Neural progenitor cell (in vitro differentiated cells): ENCODE results near the gene CLEC1B. TPM values are rescaled to one million over a fixed set of nuclear protein-coding genes. Genes with fewer than 3 reads are reported as not detected.

Experiments
- DNase-seq: peaks from one replicate; pipeline ENCODE4 v3.0.0-alpha.2; 2016; ENCODE audit warnings: low spot score
- H2AFZ ChIP-seq: fragments of 200-600 bp; sonication (generic); replicated peaks from 2 replicates; pipeline ENCODE4 v1.6.1; 2016; ENCODE audit warnings: antibody characterized with exemption
- H3F3A ChIP-seq: fragments of 200-600 bp; sonication (generic); 2 replicates; pipeline ENCODE4 v1.6.1; 2016; ENCODE audit warnings: antibody characterized with exemption, low read depth
- H3K27ac ChIP-seq: fragments of 200-600 bp; sonication (generic); 2 replicates; pipeline ENCODE4 v1.5.1; 2016; ENCODE audit warnings: mild to moderate bottlenecking
- H3K27me3 ChIP-seq: fragments of 200-600 bp; sonication (generic); 2 replicates; pipeline ENCODE4 v1.6.1; 2016; ENCODE audit warnings: mild to moderate bottlenecking, moderate library complexity
- H3K36me3 ChIP-seq: fragments of 200-600 bp; sonication (generic); 2 replicates; pipeline ENCODE4 v1.5.1; 2016
- H3K4me1 ChIP-seq: fragments of 200-600 bp; sonication (generic); 2 replicates; pipeline ENCODE4 v1.6.1; 2016; ENCODE audit warnings: mixed run types
- H3K4me2 ChIP-seq: fragments of 200-600 bp; sonication (generic); 2 replicates; pipeline ENCODE4 v1.6.1; 2016
- H3K4me3 ChIP-seq: fragments of 200-600 bp; sonication (generic); 2 replicates; pipeline ENCODE4 v1.5.1; 2016
- H3K79me2 ChIP-seq: fragments of 200-600 bp; sonication (generic); 2 replicates; pipeline ENCODE4 v1.6.1; 2016; ENCODE audit warnings: low read depth
- H3K9ac ChIP-seq: fragments of 200-600 bp; sonication (generic); 2 replicates; pipeline ENCODE4 v1.6.1; 2016
- H3K9me3 ChIP-seq: fragments of 200-600 bp; sonication (generic); 2 replicates; pipeline ENCODE4 v1.5.1; 2016; ENCODE audit warnings: low read depth
- H4K20me1 ChIP-seq: fragments of 200-600 bp; sonication (generic); 2 replicates; pipeline ENCODE4 v1.6.1; 2016; ENCODE audit warnings: low read depth
- H3K27ac Mint-ChIP-seq: 3 replicates; pipeline ENCODE4 v1.8.0; 2021; ENCODE audit warnings: mixed read lengths
- H3K27me3 Mint-ChIP-seq: 2 replicates; pipeline ENCODE4 v1.8.0; 2022; ENCODE audit warnings: low read depth, mild to moderate bottlenecking, inconsistent platforms, moderate library complexity, mixed read lengths; ENCODE audit not compliant: insufficient read depth
- H3K36me3 Mint-ChIP-seq: 3 replicates; pipeline ENCODE4 v1.8.0; 2021; ENCODE audit warnings: mixed read lengths
- H3K4me1 Mint-ChIP-seq: 3 replicates; pipeline ENCODE4 v1.8.0; 2021; ENCODE audit warnings: mixed read lengths
- H3K4me3 Mint-ChIP-seq: 3 replicates; pipeline ENCODE4 v1.8.0; 2021; ENCODE audit warnings: mild to moderate bottlenecking, moderate library complexity, mixed read lengths
- H3K9me3 Mint-ChIP-seq: 3 replicates; pipeline ENCODE4 v1.8.0; 2020; ENCODE audit warnings: mixed read lengths
- EZH2 ChIP-seq: fragments of 200-600 bp; sonication (generic); IDR thresholded peaks from 2 replicates; pipeline ENCODE4 v1.6.1; 2017; ENCODE audit warnings: antibody characterized with exemption, mild to moderate bottlenecking, moderate library complexity
- EZH2phosphoT487 ChIP-seq: fragments of 200-600 bp; sonication (generic); IDR thresholded peaks from 2 replicates; pipeline ENCODE4 v1.6.1; 2017; ENCODE audit warnings: antibody characterized with exemption
- total RNA-seq: library from RNA; depleted of rRNA; stranded (reverse); fragments of >200 nt; gene quantifications from 2 replicates; pipeline ENCODE4 v1.2.3, GENCODE V29; 2015; ENCODE audit warnings: low replicate concordance
- TF ChIP-seq, protein P1 (sequence below): fragments of 200-600 bp; sonication (generic); IDR thresholded peaks from 2 replicates; pipeline ENCODE4 v1.5.1; 2017; ENCODE audit warnings: antibody characterized with exemption, mild to moderate bottlenecking

CLEC1B gene
- total RNA-seq, 1 donor from 2014 or later: not detected

DNA sequence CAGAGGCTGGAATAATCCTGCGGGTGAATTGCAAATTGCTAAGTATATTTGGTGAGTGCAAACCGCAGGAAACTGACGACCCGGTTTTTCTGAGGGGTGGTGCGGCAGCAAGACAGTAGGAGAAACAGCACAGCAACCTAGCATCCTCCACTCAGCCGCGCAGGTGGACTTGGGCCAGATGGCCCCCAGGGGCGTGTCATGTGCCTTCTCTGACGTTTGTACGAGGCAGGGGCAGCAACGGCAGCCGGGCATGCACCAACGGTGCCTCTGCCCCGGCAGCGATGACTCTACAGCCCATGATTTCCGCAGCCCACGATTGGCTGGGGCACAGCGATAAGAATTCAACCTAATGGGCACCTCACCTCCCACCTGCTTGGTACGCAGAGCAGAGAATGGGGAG lies 55.7 kb downstream of the CLEC1B start:
- Histone ChIP-seq H3F3A (no peaks in the 10 kb centered on the region), H3K36me3 (no peaks in the 10 kb centered on the region), H3K4me1 (no peaks in the 10 kb centered on the region), H3K79me2 (no peaks in the 10 kb centered on the region), H3K4me2 (no peak overlapping the region), H4K20me1 (no peaks in the 10 kb centered on the region), H3K9me3 (no peaks in the 10 kb centered on the region), H3K4me3 (no peak overlapping the region), H3K9ac (no peak overlapping the region), H3K27me3 (no peaks in the 10 kb centered on the region), H2AFZ (no peak overlapping the region), H3K27ac (no peak overlapping the region)
- H3K4me3 Mint-ChIP-seq: no peak overlapping the region
- no peak for DNase-seq
- TF ChIP-seq EZH2phosphoT487 (no peak), EZH2 (no peak)
- TF ChIP-seq, protein P1, sequence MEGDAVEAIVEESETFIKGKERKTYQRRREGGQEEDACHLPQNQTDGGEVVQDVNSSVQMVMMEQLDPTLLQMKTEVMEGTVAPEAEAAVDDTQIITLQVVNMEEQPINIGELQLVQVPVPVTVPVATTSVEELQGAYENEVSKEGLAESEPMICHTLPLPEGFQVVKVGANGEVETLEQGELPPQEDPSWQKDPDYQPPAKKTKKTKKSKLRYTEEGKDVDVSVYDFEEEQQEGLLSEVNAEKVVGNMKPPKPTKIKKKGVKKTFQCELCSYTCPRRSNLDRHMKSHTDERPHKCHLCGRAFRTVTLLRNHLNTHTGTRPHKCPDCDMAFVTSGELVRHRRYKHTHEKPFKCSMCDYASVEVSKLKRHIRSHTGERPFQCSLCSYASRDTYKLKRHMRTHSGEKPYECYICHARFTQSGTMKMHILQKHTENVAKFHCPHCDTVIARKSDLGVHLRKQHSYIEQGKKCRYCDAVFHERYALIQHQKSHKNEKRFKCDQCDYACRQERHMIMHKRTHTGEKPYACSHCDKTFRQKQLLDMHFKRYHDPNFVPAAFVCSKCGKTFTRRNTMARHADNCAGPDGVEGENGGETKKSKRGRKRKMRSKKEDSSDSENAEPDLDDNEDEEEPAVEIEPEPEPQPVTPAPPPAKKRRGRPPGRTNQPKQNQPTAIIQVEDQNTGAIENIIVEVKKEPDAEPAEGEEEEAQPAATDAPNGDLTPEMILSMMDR: no peak
- peaks cover 2% of the 10 kb centered on the region for H3K27me3 Mint-ChIP-seq
- no peaks in the 10 kb centered on the region for H3K36me3 Mint-ChIP-seq
- H3K27ac Mint-ChIP-seq: no peak overlapping the region
- no peaks in the 10 kb centered on the region for H3K4me1 Mint-ChIP-seq
- no peaks in the 10 kb centered on the region for H3K9me3 Mint-ChIP-seq

Other genes starting within 250 kb of the CLEC1B start
- gene CD69, start 238.2 kb downstream of the CLEC1B start, total RNA-seq: not detected in 2 replicates
- gene KLRF1, start 171.6 kb downstream of the CLEC1B start, total RNA-seq: not detected in 2 replicates
- 0.28 and 1.0 TPM in 2 replicates for gene CLEC2B, start 129.8 kb downstream of the CLEC1B start, total RNA-seq
- not detected in 2 replicates for gene KLRF2, start 117.6 kb downstream of the CLEC1B start, total RNA-seq
- gene CLEC2A, start 66.8 kb downstream of the CLEC1B start, total RNA-seq: not detected in 2 replicates
- not detected in 2 replicates for gene CLEC12A, start 27.7 kb downstream of the CLEC1B start, total RNA-seq
- gene CLEC12B, start 11.5 kb upstream of the CLEC1B start, total RNA-seq: not detected in 2 replicates
- gene CLEC9A, start 31.6 kb upstream of the CLEC1B start, total RNA-seq: not detected in 2 replicates
- gene CLEC1A, start 99.9 kb upstream of the CLEC1B start, total RNA-seq: not detected in 2 replicates
- not detected in 2 replicates for gene CLEC7A, start 131.1 kb upstream of the CLEC1B start, total RNA-seq
- not detected in 2 replicates for gene OLR1, start 173.0 kb upstream of the CLEC1B start, total RNA-seq
- gene TMEM52B, start 179.9 kb upstream of the CLEC1B start, total RNA-seq: not detected in 2 replicates
- gene GABARAPL1, start 213.8 kb upstream of the CLEC1B start, total RNA-seq: 38.9 and 39.3 TPM in 2 replicates